HCT116 (cell line): ENCODE data around the gene OAT. TPM values are rescaled to one million over a fixed set of nuclear protein-coding genes. Genes with fewer than 3 reads are reported as not detected.

Experiments
- ATAC-seq: fragments of 200-7000 bp; cut with Tn5 transposase; 2 replicates; pipeline ENCODE4 v1.9.1; 2020; ENCODE audit warnings: mild to moderate bottlenecking, moderate library complexity
- BruUV-seq: library from RNA; stranded (reverse); fragments of 400-500 nt; replicated peaks from 2 replicates; lab custom pipeline; 2021; lab: Mats Ljungman, UMichigan
- CTCF ChIA-PET: fragments of 300-600 bp; sonication (Branson Sonifier 250); formaldehyde crosslinking; loops from one replicate; lab custom pipeline; 2021; ENCODE audit warnings: antibody characterized with exemption; lab: Charles Lee
- POLR2A ChIA-PET: fragments of 300-600, 350-600 bp; sonication (Branson Sonifier 250); formaldehyde crosslinking; loops from one replicate; lab custom pipeline; 2021; ENCODE audit warnings: antibody characterized with exemption; lab: Charles Lee
- RAD21 ChIA-PET, 2 experiments: fragments of 300-600 bp; sonication (Branson Sonifier 250); formaldehyde crosslinking; loops; one replicate each; lab custom pipeline; 2023; ENCODE audit warnings: low total read pairs in 2 of 2; ENCODE audit not compliant: uncharacterized antibody in 2 of 2, unreplicated experiment in 2 of 2, low non-redundant PET in 1 of 2; lab: Charles Lee
- DNase-seq: peaks from one replicate; pipeline ENCODE4 v3.0.0-alpha.2; 2010; ENCODE audit warnings: low read depth, low spot score
- H2AFZ ChIP-seq: fragments of 200-600 bp; shearing (Covaris generic), sonication (generic); 2 replicates; pipeline ENCODE4 v1.6.1; 2017; ENCODE audit warnings: low read depth, mixed run types, mixed read lengths, antibody characterized with exemption, low read length; ENCODE audit not compliant: poor library complexity, severe bottlenecking
- H3K27ac ChIP-seq: 2 replicates; pipeline ENCODE4 v1.5.1; 2012; ENCODE audit warnings: low read depth, low read length
- H3K27me3 ChIP-seq: fragments of 200-600 bp; sonication (generic); 2 replicates; pipeline ENCODE4 v1.6.1; 2016; ENCODE audit warnings: mixed run types, low read length, mixed read lengths; ENCODE audit not compliant: insufficient read depth
- H3K36me3 ChIP-seq, 2 experiments: fragments of 200-500 bp in 1 of 2; fragments of 200-600 bp in 1 of 2; sonication (Bioruptor generic) in 1 of 2; sonication (generic) in 1 of 2; 2 replicates each; pipeline versions ENCODE4 v1.5.1 to v1.6.1; 2014 to 2016; ENCODE audit warnings: low read length in 2 of 2, inconsistent platforms in 1 of 2, mixed read lengths in 1 of 2, mixed run types in 1 of 2; ENCODE audit not compliant: insufficient read depth in 2 of 2, control insufficient read depth in 1 of 2
- H3K4me1 ChIP-seq, 2 experiments: fragments of 200-600 bp in 1 of 2; sonication (generic) in 1 of 2; 2 replicates each; pipeline versions ENCODE4 v1.5.1 to v1.6.1; 2012 to 2017; ENCODE audit warnings: low read length in 2 of 2, inconsistent platforms in 1 of 2, mild to moderate bottlenecking in 1 of 2, mixed read lengths in 1 of 2, mixed run types in 1 of 2, moderate library complexity in 1 of 2; ENCODE audit not compliant: insufficient read depth in 2 of 2, control insufficient read depth in 1 of 2
- H3K4me2 ChIP-seq: fragments of 200-600 bp; sonication (generic); 2 replicates; pipeline ENCODE4 v1.6.1; 2017; ENCODE audit warnings: mixed run types, low read length, mixed read lengths
- H3K4me3 ChIP-seq, 2 experiments: fragments of 200-600 bp in 1 of 2; sonication (generic) in 1 of 2; replicated peaks in 1 of 2; 2 replicates each; pipeline ENCODE4 v1.5.1; 2011 to 2016; ENCODE audit warnings: low read length in 2 of 2, control low read depth in 1 of 2, low read depth in 1 of 2, mild to moderate bottlenecking in 1 of 2, mixed read lengths in 1 of 2, mixed run types in 1 of 2
- H3K79me2 ChIP-seq: fragments of 200-600 bp; sonication (generic); 2 replicates; pipeline ENCODE4 v1.6.1; 2017; ENCODE audit warnings: mild to moderate bottlenecking, mixed run types, low read length, moderate library complexity, mixed read lengths; ENCODE audit not compliant: insufficient read depth
- H3K9ac ChIP-seq: fragments of 200-600 bp; sonication (generic); 2 replicates; pipeline ENCODE4 v1.6.1; 2016; ENCODE audit warnings: low read length, mixed read lengths
- H3K9me2 ChIP-seq: fragments of 200-600 bp; sonication (generic), shearing (Covaris generic); 2 replicates; pipeline ENCODE4 v1.6.1; 2017; ENCODE audit warnings: mixed run types, mild to moderate bottlenecking, moderate library complexity; ENCODE audit not compliant: insufficient read depth
- H3K9me3 ChIP-seq, 2 experiments: fragments of 200-500 bp in 1 of 2; fragments of 200-600 bp in 1 of 2; sonication (Bioruptor generic) in 1 of 2; sonication (generic) in 1 of 2; 2 replicates each; pipeline ENCODE4 v1.6.1; 2014 to 2017; ENCODE audit warnings: low read length in 2 of 2, mixed read lengths in 2 of 2, inconsistent platforms in 1 of 2, low read depth in 1 of 2, mild to moderate bottlenecking in 1 of 2, mixed run types in 1 of 2, moderate library complexity in 1 of 2; ENCODE audit not compliant: control insufficient read depth in 1 of 2, insufficient read depth in 1 of 2
- H4K20me1 ChIP-seq: fragments of 200-600 bp; sonication (generic), shearing (Covaris generic); 2 replicates; pipeline ENCODE4 v1.6.1; 2017; ENCODE audit warnings: mixed run types, mild to moderate bottlenecking, moderate library complexity; ENCODE audit not compliant: insufficient read depth
- POLR2A ChIP-seq: IDR thresholded peaks from 2 replicates; pipeline ENCODE4 v1.7.0; 2011; ENCODE audit warnings: borderline replicate concordance; ENCODE audit not compliant: insufficient read depth, insufficient read length; ENCODE audit errors: extremely low read depth
- RAD21 ChIP-seq: IDR thresholded peaks from 2 replicates; pipeline ENCODE4 v1.6.1; 2012; ENCODE audit warnings: low read depth, mild to moderate bottlenecking
- YY1 ChIP-seq: IDR thresholded peaks from 2 replicates; pipeline ENCODE4 v1.6.1; 2011; ENCODE audit warnings: low read length, low read depth, moderate library complexity, mild to moderate bottlenecking; ENCODE audit not compliant: insufficient replicate concordance; ENCODE audit errors: extremely low read depth
- intact Hi-C: fragments of 100-400 bp; cut with micrococcal nuclease; formaldehyde crosslinking; loops from 2 replicates; pipeline ENCODE4 v1.10.0; 2022
- total RNA-seq: library from RNA; stranded (reverse); gene quantifications from one replicate; pipeline ENCODE4 v1.2.1, GENCODE V29; 2021; ENCODE audit not compliant: unreplicated experiment
- TF ChIP-seq, protein P1 (sequence below): IDR thresholded peaks from 2 replicates; pipeline ENCODE4 v1.6.1; 2012; ENCODE audit warnings: low read depth
- TF ChIP-seq, protein P2 (sequence below), 3 experiments: fragments of 200-600 bp in 1 of 3; sonication (generic) in 1 of 3; IDR thresholded peaks in 2 of 3; conservative IDR thresholded peaks in 1 of 3; 2 replicates each; pipeline ENCODE4 v1.5.1; 2012 to 2017; ENCODE audit warnings: low read depth in 2 of 3, low read length in 2 of 3, antibody characterized with exemption in 1 of 3, borderline replicate concordance in 1 of 3, control low read depth in 1 of 3, mild to moderate bottlenecking in 1 of 3, mixed read lengths in 1 of 3, mixed run types in 1 of 3, moderate library complexity in 1 of 3; ENCODE audit not compliant: insufficient read depth in 1 of 3

Gene OAT
- total RNA-seq, 1 experiment from 2014 or later = 133 TPM

DNA sequence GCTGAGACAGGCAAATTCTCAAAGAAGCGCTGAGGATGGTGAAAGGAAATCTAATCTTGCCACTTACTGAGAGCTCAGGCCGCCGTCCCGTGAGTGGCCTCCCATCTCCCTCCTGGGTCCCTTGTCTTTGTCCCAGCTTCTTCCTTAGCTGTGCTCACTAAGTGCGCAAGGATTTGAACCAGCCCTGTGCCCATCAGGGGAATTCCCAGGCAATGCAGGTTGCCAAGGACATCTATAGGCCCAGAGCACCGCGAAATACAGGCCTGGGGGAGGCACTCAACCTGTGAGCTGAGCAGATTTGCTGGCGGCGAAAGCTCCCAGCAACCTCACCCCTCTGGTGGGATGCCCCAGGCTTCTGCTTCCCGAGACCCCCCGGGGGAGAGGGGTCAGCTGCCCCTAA is 64.8 kb downstream of the OAT start (continued):
- TF ChIP-seq, protein P1, sequence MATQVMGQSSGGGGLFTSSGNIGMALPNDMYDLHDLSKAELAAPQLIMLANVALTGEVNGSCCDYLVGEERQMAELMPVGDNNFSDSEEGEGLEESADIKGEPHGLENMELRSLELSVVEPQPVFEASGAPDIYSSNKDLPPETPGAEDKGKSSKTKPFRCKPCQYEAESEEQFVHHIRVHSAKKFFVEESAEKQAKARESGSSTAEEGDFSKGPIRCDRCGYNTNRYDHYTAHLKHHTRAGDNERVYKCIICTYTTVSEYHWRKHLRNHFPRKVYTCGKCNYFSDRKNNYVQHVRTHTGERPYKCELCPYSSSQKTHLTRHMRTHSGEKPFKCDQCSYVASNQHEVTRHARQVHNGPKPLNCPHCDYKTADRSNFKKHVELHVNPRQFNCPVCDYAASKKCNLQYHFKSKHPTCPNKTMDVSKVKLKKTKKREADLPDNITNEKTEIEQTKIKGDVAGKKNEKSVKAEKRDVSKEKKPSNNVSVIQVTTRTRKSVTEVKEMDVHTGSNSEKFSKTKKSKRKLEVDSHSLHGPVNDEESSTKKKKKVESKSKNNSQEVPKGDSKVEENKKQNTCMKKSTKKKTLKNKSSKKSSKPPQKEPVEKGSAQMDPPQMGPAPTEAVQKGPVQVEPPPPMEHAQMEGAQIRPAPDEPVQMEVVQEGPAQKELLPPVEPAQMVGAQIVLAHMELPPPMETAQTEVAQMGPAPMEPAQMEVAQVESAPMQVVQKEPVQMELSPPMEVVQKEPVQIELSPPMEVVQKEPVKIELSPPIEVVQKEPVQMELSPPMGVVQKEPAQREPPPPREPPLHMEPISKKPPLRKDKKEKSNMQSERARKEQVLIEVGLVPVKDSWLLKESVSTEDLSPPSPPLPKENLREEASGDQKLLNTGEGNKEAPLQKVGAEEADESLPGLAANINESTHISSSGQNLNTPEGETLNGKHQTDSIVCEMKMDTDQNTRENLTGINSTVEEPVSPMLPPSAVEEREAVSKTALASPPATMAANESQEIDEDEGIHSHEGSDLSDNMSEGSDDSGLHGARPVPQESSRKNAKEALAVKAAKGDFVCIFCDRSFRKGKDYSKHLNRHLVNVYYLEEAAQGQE = no peak
- TF ChIP-seq YY1 = no peak
- no peak for TF ChIP-seq POLR2A
- TF ChIP-seq, all 23 proteins: peak for 0

- Histone ChIP-seq H3K27me3 (no peaks in the 10 kb centered on the region), H3K4me2 (no peak overlapping the region), H3K79me2 (no peaks in the 10 kb centered on the region), H4K20me1 (no peaks in the 10 kb centered on the region), H2AFZ (no peak overlapping the region), H3K9ac (no peak overlapping the region), H3K9me3 (no peaks in the 10 kb centered on the region), H3K4me1 (peaks cover 10 to 23% of the 10 kb centered on the region in 2 experiments; a peak in 3 of 4 replicates), H3K4me3 (no peak overlapping the region), H3K9me2 (no peaks in the 10 kb centered on the region; the same call in 1 of the 2 replicates), H3K36me3 (no peaks in the 10 kb centered on the region), H3K27ac (no peak overlapping the region)
- POLR2A ChIA-PET = interaction anchor here (0.7 kb wide), 1 partner anchor 17 kb away, joined by 3 read pairs; no protein-coding TSS in a partner anchor
- intact Hi-C loops = no loop called here
- no peak for ATAC-seq
- no TSS peak for BruUV-seq
- RAD21 ChIA-PET = interaction anchor here (0.9 to 1.2 kb wide), 2 partner anchors 357 to 359 kb away, joined by 3 read pairs; no protein-coding TSS in a partner anchor
- DNase-seq = no peak
- TF ChIP-seq RAD21 = no peak
- TF ChIP-seq, protein P2, sequence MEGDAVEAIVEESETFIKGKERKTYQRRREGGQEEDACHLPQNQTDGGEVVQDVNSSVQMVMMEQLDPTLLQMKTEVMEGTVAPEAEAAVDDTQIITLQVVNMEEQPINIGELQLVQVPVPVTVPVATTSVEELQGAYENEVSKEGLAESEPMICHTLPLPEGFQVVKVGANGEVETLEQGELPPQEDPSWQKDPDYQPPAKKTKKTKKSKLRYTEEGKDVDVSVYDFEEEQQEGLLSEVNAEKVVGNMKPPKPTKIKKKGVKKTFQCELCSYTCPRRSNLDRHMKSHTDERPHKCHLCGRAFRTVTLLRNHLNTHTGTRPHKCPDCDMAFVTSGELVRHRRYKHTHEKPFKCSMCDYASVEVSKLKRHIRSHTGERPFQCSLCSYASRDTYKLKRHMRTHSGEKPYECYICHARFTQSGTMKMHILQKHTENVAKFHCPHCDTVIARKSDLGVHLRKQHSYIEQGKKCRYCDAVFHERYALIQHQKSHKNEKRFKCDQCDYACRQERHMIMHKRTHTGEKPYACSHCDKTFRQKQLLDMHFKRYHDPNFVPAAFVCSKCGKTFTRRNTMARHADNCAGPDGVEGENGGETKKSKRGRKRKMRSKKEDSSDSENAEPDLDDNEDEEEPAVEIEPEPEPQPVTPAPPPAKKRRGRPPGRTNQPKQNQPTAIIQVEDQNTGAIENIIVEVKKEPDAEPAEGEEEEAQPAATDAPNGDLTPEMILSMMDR (IDR thresholded peaks at IDR 0.05 in 2 of 3, conservative IDR thresholded peaks at IDR 0.05 in 1 of 3; ENCODE audit: borderline replicate concordance in 1 of 3, insufficient read depth in 1 of 3, low read depth in 2 of 3, low read length in 2 of 3) = no peak
- CTCF ChIA-PET = interaction anchor here (1.8 to 2.3 kb wide), 2 partner anchors 36 to 358 kb away, joined by 5 to 6 read pairs; no protein-coding TSS in a partner anchor
Observed at GRCh38 chr10:124353091-124353815, 65.5 kb downstream of the OAT start.
